ENCODE measurements around the gene SLCO1C1.

Gene SLCO1C1

DNA sequence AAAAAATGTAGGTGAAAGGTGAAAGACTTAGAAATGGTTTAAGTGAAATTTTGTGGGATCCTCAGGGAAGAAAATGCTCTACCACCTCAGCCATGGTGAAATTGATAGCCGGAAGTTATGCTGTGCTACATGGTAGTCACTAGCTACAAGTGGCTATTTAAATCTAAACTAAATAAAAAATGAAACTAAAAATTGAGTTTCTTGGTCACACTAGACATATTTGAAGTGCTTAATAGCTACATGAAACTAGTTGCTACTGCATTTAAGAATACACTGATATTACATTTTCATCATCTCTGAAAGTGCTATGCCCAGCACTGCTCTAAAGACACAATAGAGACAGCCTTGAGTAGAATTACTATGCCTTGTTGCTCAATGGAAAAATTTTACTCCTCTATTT, 105.0 kb downstream of the SLCO1C1 start:
- no peak for DNase-seq

DNA sequence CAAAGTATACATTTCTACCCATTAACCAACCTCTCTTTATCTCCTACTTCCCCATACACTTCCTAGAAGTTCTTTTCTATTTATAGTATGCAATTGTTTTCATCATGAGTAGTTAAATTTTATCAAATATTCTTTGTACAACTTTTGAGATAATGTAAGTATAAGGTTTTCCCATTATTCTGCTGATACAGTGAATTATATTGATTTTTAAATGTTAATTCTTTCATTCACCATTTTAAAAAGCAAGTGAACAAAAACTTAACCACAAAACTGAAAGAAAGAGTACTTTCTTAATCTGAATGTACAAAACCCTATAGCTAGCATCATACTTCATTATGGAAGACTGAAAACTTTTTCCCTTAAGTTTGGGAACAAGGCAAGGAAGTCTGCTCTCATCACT, 105.9 kb downstream of the SLCO1C1 start:
- DNase-seq = no peak

All from NCI-H2171 treated with DMSO at 0.1 percent for 48 hours (cell line).